SH-SY5Y (cell line): ENCODE results near the gene SGCA.

ENCODE experiments used
- GATA2 ChIP-seq: IDR thresholded peaks from 2 replicates; pipeline ENCODE4 v1.6.1; 2011; ENCODE audit warnings: mild to moderate bottlenecking, low read depth, low read length
- GATA3 ChIP-seq: IDR thresholded peaks from 2 replicates; pipeline ENCODE4 v1.6.1; 2011; ENCODE audit warnings: low read depth, mild to moderate bottlenecking, low read length, moderate library complexity

SGCA gene

DNA sequence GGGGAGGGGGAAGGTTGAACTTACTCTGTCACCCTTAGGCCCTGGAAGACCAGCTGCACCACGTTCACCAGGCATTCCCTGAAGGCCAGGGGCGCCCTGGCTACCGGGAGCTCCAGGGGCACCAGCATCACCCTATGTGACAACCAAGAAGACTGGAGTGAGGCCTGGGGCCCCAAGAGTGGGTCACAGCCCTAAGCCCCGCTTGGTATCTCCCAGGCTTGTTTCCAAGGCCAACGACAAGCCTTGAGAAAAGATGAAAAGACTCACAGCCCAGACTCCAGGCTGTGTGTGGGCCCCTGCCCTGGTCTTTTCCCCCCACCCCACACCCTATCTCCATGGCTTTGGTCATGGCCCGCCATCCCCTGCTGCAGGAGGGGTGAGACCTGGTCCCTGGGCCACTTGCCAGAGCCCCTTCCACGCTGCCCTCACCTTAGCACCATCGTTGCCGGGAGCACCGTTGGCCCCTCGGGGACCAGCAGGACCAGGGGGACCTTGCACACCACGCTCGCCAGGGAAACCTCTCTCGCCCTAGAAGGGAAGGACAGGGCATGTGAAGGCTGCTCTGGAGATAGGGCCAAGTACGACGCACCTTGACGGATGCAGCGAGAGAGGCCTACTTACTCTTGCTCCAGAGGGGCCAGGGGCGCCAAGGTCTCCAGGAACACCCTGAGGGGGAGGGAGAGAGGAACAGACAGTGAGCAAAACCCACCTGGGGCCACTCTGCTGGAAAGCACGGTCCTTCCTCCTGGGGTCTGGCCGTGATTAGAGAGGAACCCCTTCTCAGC, 25.7 kb downstream of the SGCA start:
- TF ChIP-seq GATA3 (no peak), GATA2 (no peak)

DNA sequence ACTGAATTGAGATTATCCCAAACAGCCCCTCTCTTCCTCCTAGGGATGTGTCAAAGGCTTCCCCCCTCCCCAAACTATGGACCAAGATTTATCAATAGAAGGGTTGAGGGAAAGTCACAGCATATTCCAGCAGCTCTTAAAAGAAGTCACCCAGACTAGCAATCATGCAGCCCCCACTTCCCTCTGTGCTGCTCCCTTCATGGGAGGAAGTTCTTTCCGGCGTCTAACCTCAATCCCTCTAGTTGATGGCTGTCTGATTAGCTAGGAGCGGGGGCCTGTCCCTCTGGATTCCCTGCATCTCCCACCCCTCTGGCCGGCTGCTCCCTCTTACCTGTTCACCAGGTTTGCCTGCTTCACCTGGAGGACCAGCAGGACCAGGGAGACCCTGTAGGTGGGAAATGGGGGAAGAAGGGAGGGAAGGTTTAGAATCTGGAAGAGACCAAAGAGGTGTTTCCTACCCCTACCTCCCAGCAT, 26.4 kb downstream of the SGCA start:
- TF ChIP-seq GATA2 (no peak), GATA3 (no peak)

DNA sequence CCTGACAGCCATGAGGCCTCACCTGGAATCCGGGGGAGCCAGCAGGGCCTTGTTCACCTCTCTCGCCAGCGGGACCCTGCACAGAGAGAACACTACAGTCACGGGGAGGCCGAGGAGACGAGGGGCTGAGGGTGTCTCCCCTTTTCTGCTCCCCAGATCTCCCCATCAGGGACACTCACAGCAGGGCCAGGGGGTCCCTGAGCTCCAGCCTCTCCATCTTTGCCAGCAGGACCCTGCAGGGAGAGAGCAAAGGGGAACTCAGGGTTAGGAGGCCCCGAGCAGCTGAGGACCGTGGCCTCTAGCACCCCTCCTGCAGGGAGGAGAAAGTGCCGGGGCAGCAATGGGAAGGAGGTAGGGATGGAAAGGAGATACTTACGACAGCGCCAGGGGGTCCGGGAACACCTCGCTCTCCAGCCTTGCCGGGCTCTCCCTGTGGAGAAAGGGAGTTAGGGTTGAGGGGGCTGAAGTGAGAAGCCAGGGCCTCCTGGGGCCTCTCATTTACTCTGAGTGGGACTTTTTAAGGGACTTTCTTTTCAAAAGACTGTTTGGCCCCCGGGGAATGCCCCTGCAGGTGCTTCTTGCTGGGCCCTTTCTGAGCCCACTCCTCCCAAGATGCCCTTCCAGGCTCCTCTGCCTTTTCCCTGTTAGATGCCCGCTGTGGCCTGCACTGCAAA, 26.9 kb downstream of the SGCA start:
- no peak for TF ChIP-seq GATA3
- no peak for TF ChIP-seq GATA2

DNA sequence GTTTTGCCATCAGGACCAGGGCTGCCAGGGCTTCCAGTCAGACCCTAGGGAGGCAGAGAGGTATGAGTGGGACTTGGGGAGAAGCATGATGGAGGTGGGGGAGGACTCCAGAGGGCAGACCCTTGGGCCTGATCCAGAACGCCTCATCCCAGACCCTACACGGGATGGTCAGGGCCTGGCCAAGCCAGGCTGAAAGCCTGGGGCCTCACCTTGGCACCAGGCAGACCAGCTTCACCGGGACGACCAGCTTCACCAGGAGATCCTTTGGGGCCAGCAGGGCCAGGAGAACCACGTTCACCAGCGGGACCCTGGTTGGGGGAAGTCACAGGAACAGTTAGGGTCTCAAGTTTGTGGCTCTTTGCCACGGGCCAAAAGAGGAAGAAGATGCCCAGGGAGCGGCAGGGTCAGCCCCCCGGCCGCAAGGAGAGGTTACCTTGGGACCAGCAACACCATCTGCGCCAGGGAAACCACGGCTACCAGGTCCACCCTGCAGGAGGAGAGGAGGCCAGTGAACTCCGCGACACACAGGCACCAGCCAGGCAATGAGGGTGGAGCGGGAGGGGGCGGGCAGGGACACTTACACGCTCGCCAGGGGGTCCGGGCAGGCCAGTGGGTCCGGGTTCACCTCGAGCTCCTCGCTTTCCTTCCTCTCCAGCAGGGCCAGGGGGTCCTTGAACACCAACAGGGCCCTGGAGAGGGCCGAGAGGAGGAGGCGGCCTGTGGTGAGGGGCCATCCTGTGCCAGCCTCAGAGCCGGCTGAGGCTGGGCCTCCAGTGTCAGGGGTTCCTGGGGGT, 28.5 kb downstream of the SGCA start:
- TF ChIP-seq GATA2: no peak
- no peak for TF ChIP-seq GATA3

DNA sequence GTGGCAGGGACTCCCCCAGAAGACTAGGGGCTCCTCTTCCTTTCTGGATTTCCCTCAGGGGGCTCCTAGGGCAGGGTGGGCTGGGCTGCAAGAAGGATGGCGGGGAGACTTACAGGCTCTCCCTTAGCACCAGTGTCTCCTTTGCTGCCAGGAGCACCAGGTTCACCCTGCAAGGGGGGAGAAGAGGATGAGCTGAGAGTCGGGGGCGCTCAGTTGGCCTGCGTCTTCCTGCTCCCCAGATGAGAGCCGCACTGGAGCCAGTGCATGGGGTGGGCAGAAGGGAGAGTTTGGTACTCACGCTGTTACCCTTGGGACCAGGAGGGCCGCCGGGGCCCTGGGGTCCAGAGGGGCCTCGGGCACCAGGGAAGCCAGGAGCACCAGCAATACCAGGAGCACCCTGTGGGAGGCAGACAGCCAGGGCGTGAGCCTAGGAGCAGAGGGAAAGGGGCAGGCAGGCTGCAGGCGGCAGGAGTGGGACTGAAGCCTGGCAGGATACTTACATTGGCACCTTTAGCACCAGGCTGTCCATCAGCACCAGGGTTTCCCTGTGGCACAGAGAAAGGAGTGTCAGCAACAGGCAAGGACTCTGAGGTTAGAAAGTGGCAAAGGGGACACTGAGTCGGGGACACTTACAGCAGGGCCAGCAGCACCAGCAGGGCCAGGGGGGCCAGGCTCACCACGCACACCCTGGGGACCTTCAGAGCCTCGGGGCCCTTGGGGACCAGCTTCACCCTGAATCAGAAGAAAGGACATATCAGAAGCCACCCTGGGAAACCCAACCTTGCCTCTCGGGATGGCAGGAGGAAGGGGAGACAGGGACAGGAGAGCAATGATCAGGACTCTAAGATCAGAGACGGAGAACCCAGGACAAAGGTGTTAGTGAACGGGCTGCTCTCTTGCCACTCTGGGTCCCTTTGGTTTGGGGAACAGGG, 29.4 kb downstream of the SGCA start:
- no peak for TF ChIP-seq GATA2

DNA sequence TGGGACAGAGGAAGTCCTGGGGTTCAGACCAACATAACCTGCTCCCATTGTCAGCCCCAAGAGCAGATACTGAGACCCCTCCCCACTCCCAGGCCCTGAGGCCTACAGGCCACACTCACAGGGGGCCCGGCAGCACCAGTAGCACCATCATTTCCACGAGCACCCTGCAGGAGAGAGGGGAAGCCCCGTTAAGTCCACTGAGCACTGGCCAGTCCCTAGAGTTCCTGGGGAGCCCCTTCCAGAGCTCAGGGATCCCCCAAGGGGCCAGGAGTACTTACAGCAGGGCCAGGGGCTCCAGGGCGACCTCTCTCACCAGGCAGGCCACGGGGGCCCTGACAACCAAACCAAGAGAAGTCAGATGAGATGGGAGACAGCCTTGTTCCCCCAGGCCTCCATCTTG, 30.2 kb downstream of the SGCA start:
- TF ChIP-seq GATA3: no peak
- TF ChIP-seq GATA2: no peak

DNA sequence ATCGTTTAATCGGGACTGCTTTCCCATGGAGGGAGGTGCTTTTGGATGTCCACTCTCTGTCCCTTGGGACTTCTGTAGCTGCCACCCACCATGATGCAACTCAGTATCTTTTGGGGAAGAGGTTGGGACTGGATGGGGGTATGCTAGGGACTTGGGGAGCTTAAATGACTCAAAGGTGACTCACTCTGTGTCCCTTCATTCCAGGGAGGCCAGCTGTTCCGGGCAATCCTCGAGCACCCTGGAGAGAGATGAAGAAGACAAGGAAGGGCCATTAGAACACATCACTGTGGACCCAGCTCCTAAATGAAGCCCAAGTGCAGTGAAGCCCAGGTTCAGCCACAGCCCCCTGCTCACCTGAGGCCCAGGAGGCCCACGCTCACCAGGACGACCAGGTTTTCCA, 31.0 kb downstream of the SGCA start:
- TF ChIP-seq GATA2 (no peak), GATA3 (no peak)

DNA sequence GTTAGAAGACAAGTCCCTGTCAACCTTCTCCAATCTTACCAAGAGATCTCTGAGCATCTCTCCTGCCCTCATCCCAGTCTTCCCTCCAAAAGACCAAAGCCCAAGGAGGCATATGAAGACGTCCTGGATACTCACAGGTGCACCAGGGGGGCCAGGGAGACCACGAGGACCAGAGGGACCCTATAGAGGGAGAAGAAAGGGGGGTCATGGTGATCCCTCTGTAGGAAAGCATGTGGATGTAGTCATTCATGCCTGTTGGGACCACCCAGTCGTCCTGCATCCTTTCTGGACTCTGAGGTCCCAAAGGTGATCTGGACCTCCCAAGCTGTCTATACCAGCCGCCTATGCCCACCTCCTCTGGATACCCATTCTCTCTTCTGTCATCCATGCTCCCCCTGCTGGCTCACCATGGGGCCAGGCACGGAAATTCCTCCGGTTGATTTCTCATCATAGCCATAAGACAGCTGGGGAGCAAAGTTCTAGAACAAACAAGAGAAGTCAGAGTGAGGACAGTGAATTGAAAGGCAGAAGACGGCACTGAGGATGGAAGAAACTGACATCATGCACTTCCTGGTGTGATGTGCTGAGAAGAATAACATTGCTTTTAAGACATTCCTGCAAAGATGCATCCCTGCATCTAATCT, 32.3 kb downstream of the SGCA start:
- TF ChIP-seq GATA3: no peak
- TF ChIP-seq GATA2: 0 out of 2 replicates have a peak, but pooled peaks have one; percentile 20

DNA sequence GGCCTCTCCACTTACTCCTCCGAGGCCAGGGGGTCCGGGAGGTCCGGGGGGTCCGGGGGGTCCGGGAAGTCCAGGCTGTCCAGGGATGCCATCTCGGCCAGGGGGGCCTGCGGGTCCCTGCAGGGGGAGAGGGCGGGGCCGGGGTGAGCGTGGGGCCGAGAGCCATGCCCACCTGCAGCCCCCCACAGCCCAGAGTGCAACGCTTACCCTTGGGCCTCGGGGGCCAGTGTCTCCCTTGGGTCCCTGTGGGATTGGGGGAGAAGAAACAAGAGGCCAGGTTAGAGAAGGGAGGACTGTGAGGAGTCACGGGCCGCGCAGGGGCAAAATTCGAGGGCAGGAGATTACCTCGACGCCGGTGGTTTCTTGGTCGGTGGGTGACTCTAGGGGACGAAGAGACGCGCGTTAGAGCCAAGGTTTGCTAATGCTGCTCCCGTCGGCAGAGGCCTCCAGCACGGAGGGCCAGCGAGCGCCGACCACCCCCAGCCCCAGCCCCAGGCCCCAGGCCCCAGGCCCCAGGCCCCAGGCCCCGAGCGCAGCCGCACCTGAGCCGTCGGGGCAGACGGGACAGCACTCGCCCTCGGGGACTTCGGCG, 33.5 kb downstream of the SGCA start:
- TF ChIP-seq GATA3 (no peak), GATA2 (no peak)

DNA sequence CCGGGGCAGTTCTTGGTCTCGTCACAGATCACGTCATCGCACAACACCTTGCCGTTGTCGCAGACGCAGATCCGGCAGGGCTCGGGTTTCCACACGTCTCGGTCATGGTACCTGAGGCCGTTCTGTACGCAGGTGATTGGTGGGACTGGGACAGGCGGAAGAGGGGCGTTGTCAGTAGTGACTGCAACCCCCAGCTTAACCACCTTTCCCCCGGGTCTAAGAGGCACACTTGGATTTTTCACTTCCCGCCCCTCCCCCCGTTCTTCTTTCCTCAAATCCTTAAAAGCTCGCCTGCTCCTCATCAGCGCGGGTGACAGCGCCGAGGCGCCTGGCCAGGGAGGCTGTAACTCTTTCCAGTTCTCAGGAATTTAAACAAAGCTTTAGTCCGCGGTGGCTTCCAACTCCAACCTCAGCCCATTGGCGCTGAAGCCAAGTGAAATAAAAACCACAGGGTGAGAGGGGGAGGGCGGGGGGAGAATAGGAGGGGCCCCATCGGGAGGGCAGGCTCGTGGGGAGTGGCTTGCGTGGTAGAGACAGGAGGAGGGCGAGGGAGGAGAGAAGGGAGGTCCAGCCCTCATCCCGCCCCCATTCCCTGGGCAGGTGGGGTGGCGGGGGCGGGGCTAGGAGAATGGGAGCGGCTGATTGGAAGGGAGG, 34.1 kb downstream of the SGCA start:
- no peak for TF ChIP-seq GATA2
- TF ChIP-seq GATA3: no peak

DNA sequence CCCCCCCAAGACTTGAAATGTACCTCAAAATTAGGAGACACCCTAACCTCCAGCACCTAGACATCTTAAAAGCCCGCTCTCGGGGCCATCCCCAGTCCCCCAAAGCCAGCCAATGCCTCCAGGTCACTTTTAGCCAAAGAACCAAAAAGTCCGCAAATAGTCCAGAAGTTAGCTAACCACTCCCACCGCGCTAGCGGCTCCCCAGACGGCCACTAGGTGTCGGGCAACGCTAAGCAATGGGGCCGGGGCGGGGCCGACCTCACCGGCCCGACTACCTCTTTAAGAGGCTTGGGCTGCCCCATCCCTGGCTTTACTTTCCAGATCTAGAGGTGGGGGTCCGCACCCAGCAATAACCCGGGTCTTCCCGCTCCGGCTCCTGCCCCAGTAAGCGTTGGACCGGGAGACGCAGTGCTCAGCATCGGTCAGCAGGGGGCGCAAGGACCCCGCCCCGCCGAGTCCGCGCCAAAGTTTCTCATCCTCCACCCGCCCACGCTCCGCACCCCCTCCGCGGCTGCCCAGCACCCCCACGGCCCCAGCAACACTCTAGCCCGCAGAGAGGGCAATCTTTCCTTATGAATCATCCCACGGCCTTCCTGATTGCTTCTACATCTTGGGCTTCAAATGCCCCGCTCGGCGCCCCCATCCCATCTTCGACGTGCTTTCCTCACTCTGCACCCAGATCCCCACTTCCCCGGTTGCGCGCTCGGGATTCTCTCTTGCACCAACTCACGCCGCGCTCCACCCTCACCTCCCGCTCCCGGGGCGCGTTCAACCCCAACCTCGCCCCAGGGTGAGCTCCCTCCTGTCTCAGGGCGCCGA, 34.9 kb downstream of the SGCA start:
- TF ChIP-seq GATA3 (no peak), GATA2 (no peak)

DNA sequence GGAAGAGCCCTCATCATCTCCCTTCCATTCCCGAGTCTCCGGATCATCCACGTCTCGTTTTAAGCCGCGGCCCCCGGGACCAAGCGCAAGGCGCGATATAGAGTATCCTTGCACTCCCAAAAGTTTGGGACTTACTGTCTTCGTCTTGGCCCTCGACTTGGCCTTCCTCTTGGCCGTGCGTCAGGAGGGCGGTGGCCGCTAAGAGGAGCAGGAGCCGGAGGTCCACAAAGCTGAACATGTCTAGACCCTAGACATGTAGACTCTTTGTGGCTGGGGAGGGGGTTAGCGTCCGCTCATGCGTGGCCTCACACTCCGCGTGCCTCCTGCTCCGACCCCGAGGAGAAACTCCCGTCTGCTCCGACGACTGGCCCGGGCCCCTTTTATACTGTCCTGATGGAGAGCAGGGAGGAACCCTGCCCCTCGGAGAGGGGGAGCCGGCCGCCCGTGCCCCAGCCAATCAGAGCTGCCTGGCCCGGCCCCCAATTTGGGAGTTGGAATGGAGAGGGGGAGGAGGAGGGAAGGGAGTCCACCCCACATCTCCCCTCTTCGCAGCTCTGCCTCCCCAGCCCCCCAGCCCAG, 35.6 kb downstream of the SGCA start, which contains the start of gene COL1A1:
Gene COL1A1 (minus strand): TSS at position 356 of the 579 bp plus-strand sequence. CDS start 118 bp downstream, at position 238.
- TF ChIP-seq GATA2: no peak
- TF ChIP-seq GATA3: no peak
